GM10266 (cell line): ENCODE results near the gene ZFP36L1.

Experiments used
- DNase-seq: peaks from one replicate; pipeline ENCODE4 v3.0.0; 2012; ENCODE audit errors: extremely low spot score
- TF ChIP-seq, protein P1 (sequence below): IDR thresholded peaks from 2 replicates; pipeline ENCODE4 v1.5.1; 2012; ENCODE audit warnings: mild to moderate bottlenecking, low read depth; ENCODE audit not compliant: control insufficient read depth, insufficient read depth; ENCODE audit errors: missing control alignments

Gene ZFP36L1

DNA sequence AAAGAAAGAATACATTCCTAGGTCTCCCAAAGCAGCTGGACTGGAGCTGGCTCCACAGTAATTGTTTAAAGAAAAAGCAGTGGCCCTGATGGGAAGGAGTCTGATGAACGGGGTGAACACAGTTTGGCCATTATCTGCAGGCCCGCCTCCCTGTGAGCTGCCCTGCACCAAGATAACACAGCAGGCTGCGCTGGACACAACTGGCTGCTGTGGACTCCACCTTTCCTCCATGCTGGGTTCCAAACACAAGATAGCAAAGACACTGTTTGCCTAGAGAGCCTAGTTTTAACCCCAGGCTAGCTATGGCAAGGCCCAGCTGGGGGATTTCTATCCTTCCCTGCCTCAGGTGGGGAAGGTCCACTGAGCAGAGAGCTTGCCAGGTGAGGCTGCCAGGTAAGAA is 34.6 kb downstream of the ZFP36L1 start:
- TF ChIP-seq, protein P1, sequence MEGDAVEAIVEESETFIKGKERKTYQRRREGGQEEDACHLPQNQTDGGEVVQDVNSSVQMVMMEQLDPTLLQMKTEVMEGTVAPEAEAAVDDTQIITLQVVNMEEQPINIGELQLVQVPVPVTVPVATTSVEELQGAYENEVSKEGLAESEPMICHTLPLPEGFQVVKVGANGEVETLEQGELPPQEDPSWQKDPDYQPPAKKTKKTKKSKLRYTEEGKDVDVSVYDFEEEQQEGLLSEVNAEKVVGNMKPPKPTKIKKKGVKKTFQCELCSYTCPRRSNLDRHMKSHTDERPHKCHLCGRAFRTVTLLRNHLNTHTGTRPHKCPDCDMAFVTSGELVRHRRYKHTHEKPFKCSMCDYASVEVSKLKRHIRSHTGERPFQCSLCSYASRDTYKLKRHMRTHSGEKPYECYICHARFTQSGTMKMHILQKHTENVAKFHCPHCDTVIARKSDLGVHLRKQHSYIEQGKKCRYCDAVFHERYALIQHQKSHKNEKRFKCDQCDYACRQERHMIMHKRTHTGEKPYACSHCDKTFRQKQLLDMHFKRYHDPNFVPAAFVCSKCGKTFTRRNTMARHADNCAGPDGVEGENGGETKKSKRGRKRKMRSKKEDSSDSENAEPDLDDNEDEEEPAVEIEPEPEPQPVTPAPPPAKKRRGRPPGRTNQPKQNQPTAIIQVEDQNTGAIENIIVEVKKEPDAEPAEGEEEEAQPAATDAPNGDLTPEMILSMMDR, result no peak
- no peak for DNase-seq

DNA sequence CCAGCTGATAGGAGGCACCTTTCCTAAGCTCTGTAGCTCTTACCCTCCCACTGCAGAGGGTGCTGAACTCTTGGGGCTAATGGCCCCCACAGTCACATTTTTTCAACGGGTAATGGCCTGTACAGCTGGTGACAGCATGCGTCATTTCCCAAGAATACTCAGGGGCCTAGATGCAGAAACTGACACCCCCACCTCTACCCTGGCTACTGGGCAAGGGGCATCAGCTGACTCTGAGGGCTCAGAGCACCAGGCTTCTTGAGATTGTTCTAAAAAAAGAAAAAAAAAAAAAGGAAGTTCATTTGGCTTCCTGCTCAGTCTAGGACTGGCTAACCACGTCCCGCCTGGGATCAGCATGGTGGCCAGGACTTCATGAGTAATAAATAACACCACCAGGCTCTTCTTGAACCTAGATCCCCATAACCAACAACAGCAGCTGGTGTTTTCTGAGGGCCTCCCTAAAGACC is 35.2 kb downstream of the ZFP36L1 start:
- no peak for DNase-seq
- TF ChIP-seq, protein P1, result no peak

DNA sequence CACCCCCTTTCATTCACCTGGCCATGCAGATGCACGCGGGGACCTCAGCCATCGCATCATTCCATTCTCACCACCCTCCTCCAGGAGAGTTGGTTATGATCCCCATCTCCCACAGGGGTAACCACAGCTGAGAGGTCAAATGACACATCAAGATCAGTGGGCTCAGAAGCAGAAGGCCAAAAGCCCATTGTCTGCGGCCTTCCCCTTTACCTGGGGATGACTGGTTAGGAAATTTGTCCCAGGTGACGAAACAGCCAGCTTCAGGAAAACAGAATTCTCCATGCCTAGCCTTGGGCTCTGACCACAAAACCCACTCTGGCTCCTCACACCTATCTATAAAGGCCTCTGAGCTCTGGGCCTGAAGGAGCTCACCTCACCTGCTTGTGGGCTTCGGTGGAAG is 36.1 kb downstream of the ZFP36L1 start:
- TF ChIP-seq, protein P1, result no peak
- DNase-seq, result no peak

DNA sequence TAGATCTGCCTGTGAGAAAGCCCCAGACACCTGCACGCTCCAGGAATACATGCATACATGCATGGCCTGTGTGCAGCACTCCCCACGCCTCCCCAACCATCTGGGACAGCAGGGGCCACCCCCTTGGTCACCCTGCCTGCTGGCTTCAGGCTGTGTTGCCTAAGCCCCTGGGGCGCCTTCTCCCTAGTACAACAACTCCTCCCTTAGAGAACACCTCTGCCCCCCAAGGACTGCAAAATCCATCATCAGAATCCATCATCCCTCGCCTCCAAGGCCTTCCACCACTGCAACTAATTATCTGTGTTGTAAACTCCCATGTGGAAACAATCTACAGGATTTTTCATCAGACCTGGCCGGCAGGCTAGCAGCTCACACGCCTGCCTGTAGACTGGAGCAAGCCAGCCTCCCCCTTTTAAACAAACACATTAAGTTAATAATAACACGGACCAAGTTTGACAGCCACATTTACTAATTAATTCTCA is 36.8 kb downstream of the ZFP36L1 start:
- DNase-seq, result no peak

DNA sequence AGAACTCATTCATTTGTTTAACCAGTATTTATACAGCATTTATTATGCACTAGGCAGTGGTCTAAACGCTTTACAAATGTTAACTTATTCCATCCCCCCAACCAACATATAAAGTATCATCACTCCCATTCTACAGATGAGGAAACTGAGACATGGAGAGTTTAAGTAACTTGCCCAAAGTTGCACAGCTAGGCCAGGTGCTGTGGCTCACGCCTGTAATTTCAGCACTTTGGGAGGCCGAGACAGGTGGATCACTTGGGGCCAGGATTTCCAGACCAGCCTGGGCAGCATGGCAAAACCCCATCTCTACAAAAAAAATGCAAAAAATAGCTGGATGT is 37.9 kb downstream of the ZFP36L1 start:
- TF ChIP-seq, protein P1, result no peak
- DNase-seq, result no peak

More for the DNA sequence above, 36.8 kb downstream of the ZFP36L1 start:
- TF ChIP-seq, protein P1, result no peak

DNA sequence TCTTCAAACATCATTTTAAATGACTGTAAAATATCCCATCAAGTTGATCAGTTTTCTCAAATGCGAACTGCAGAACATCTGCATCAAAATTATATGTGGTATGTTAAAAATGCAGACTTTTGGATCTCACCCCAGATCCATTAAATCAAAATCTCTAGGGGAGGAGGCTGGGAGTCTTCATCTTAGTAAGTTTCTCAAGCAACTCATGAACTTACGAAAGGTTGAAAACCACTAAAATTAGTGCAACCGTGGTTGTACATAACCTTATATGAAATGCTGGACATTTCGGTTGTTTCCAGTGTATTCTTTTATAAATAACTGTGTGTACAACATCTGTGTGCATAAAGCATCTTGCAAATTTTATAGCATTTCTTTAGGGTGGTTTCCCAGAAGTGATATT is 39.2 kb downstream of the ZFP36L1 start:
- TF ChIP-seq, protein P1, result no peak
- no peak for DNase-seq

DNA sequence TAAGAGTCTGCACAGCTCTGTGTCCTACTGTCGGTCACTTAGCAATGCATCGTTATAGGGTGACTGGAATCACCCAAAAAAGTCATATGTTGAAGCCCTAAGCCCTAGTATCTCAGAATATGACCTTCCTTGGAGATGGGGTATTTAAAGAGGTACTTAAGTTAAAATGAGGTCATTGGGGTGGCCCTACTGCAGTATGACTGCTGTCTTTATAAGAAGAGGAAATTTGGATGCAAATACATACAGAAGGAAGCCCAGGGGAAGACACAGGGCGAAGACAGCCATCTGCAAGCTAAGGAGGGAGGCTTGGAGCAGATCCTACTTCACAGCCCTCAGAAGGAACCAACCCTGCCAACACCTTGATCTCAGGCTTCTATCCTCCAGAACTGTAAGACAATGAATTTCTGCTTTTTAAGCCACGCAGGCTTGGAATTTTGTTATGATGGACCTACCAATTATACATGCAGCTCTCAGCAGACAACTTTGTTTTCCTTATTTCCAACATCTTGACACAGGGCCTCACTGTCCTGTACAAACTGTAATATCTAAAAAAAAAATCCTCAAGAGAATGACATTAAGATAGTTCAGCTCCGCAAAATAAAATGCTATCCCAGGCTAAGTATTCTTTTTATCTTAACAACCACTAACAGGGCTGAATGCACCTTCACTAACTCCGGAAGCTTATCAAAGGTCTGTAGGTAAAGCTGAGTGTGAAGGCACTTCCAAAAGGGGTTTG is 40.4 kb downstream of the ZFP36L1 start:
- TF ChIP-seq, protein P1, result no peak
- no peak for DNase-seq
